ENCODE measurements around the gene TXLNB. TPM values are rescaled to one million over a fixed set of nuclear protein-coding genes. Genes with fewer than 3 reads are reported as not detected.
"Not testable (repeated sequence)": the region's sequence is repeated elsewhere in the genome, so short reads cannot be mapped to it uniquely, and the experiment has no call there.

The TXLNB gene
- total RNA-seq, 1 donor from 2014 or later: 137 TPM

DNA sequence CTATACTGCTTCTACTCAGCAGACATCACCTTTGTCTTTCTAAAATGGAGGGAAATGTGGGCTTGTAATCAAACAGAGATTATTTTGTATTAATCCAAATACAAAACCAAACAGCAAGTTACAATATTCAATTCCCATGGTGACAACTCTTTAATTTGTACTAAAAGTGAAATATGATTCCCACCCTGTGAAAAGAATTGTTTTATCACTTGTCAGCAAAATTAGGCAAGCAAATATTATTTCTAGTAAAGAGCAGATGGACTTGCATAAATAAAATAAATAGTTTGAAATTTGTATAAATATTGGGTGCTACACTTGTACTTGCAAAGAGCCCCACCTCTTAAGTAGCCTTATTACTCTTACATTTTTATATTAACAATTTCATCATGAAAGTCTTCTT lies 6.1 kb upstream of the TXLNB start:
- no peak for DNase-seq
- H3K4me3 ChIP-seq: no peak overlapping the region
- H3K9me3 ChIP-seq (replicated peaks): no peaks in the 10 kb centered on the region
- no peaks in the 10 kb centered on the region for H3K36me3 ChIP-seq
- intact Hi-C loops (cut with micrococcal nuclease): no loop called here
- H3K27me3 ChIP-seq (ENCODE audit: low read depth): no peaks in the 10 kb centered on the region
- TF ChIP-seq, protein P1, sequence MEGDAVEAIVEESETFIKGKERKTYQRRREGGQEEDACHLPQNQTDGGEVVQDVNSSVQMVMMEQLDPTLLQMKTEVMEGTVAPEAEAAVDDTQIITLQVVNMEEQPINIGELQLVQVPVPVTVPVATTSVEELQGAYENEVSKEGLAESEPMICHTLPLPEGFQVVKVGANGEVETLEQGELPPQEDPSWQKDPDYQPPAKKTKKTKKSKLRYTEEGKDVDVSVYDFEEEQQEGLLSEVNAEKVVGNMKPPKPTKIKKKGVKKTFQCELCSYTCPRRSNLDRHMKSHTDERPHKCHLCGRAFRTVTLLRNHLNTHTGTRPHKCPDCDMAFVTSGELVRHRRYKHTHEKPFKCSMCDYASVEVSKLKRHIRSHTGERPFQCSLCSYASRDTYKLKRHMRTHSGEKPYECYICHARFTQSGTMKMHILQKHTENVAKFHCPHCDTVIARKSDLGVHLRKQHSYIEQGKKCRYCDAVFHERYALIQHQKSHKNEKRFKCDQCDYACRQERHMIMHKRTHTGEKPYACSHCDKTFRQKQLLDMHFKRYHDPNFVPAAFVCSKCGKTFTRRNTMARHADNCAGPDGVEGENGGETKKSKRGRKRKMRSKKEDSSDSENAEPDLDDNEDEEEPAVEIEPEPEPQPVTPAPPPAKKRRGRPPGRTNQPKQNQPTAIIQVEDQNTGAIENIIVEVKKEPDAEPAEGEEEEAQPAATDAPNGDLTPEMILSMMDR (IDR thresholded peaks at IDR 0.05; ENCODE audit: borderline replicate concordance): no peak
- no peak overlapping the region for H3K27ac ChIP-seq (replicated peaks)
- H3K4me1 ChIP-seq: no peaks in the 10 kb centered on the region

DNA sequence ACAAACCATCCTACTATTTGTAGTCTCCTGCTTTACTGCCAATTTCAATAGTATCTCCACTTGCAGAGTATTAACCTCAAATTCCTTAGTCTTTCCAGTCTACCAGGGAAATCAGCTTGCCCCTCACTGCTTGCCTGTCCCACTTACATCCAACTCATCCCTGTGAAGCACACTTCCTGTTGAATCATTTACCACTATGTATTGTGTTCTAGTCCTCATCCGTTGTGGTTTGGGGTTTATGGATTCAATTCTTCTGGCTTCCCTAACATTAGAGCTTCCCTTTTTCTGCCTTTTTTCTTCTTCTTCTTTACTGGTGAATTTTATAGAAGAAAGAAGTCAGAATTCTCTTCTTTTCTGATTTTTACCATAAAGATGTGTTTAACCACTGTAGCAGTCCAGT lies 5.1 kb upstream of the TXLNB start:
- intact Hi-C loops (cut with micrococcal nuclease): no loop called here

DNA sequence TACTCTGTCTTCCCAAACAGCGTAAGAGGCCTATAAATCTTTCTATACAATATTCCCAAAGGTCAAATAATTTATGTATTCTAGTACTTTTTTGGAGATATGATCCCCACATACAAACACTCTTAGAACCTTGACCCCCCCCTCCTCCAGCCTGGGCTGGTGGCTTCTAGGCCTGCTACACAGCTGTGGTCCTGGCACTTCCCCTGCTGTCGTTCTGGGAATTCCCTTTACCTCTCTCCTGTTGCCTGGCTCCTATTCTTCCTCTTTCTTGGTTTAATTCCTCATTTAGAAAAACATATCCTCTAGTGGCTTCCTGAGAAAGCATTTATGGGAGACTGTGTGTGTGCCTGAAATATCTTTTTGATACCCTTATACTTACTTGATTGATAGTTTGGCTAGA lies 4.1 kb upstream of the TXLNB start:
- Histone ChIP-seq H3K27me3 (ENCODE audit: low read depth) (no peaks in the 10 kb centered on the region), H3K27ac (replicated peaks) (no peak overlapping the region), H3K4me3 (no peak overlapping the region), H3K36me3 (no peaks in the 10 kb centered on the region), H3K4me1 (peaks cover 18% of the 10 kb centered on the region), H3K9me3 (replicated peaks) (no peaks in the 10 kb centered on the region)
- intact Hi-C loops (cut with micrococcal nuclease): no loop called here
- TF ChIP-seq, protein P1 (IDR thresholded peaks at IDR 0.05; ENCODE audit: borderline replicate concordance): no peak
- DNase-seq: no peak

More for the DNA sequence above, 5.1 kb upstream of the TXLNB start:
- TF ChIP-seq, protein P1 (IDR thresholded peaks at IDR 0.05; ENCODE audit: borderline replicate concordance): no peak
- Histone ChIP-seq H3K4me3 (no peak overlapping the region), H3K4me1 (peaks cover 8% of the 10 kb centered on the region), H3K9me3 (replicated peaks) (no peaks in the 10 kb centered on the region), H3K36me3 (no peaks in the 10 kb centered on the region), H3K27me3 (ENCODE audit: low read depth) (no peaks in the 10 kb centered on the region), H3K27ac (replicated peaks) (no peak overlapping the region)
- DNase-seq: no peak

DNA sequence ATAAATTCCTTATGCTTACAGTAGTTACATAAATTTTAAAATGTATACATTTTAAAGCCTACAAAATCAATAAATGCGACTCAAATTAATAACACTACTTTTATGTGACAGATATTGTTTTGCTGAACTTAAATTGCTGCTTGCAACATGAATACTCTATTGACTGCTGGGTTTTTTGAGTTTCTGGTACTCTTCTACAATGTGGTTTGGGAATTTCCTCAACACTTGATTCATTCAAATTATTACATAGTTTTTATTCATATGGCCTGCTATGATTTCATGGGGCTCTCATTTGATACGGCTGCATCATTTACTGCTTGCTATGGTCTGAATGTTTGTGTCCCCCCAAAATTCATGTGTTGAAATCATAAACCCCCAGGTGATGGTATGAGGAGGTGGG lies 2.3 kb upstream of the TXLNB start:
- Histone ChIP-seq H3K36me3 (no peaks in the 10 kb centered on the region), H3K4me3 (no peak overlapping the region), H3K9me3 (replicated peaks) (no peaks in the 10 kb centered on the region), H3K4me1 (peaks cover 34% of the 10 kb centered on the region), H3K27me3 (ENCODE audit: low read depth) (no peaks in the 10 kb centered on the region), H3K27ac (replicated peaks) (no peak overlapping the region)
- TF ChIP-seq, protein P1 (IDR thresholded peaks at IDR 0.05; ENCODE audit: borderline replicate concordance): no peak
- DNase-seq: no peak
- intact Hi-C loops (cut with micrococcal nuclease): no loop called here

DNA sequence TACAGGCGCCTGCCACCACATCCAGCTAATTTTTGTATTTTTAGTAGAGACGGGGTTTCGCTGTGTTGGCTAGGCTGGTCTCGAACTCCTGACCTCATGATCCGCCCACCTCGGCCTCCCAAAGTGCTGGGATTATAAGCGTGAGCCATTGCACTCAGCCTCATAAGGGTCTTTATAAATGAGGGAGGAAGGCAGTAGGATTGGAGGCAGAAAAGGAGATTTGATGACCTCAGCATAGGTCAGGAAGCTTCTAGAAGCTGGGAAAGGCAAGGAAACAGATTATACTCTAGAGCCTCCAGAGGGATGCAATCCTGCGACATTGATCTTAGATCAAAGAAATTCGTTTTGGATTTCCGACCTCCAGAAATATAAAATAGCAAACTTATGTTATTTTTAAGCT lies 1.4 kb upstream of the TXLNB start:
- Histone ChIP-seq H3K4me1 (peaks cover 37% of the 10 kb centered on the region), H3K27ac (replicated peaks) (peak overlapping the region; percentile 89)
- H3K36me3 ChIP-seq; H3K27me3 ChIP-seq (ENCODE audit: low read depth); H3K4me3 ChIP-seq; intact Hi-C loops (cut with micrococcal nuclease); DNase-seq; H3K9me3 ChIP-seq (replicated peaks): not testable (repeated sequence)

DNA sequence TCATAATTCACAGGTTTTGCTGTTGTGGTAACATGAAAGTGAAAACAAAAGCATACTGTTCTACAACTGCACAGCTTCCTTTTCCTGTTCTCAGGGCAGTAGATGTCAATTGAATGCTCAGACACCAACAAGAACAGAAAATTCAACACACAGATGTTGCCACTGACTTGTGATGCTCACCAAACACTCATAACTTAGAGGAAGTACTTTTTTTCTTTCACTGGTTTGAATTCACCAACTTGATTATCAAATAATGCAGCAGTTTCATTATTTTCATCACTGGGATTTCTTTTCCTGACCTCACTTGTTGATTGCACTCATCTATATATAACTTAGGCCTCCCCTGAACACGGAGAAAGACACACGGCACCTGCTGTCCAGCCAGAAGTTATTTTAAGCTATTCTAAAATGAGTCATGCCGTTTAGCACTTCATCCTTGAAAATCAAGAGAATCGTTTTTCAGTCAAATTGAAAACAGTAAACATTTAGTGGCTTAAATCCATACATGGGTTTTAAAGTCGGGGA lies 949 bp downstream of the TXLNB start:
- Histone ChIP-seq H3K27ac (replicated peaks) (peak overlapping the region; percentile 89), H3K27me3 (ENCODE audit: low read depth) (no peaks in the 10 kb centered on the region), H3K4me3 (peak overlapping the region; percentile 64), H3K36me3 (peaks cover under 1% of the 10 kb centered on the region), H3K9me3 (replicated peaks) (no peaks in the 10 kb centered on the region), H3K4me1 (peaks cover 57% of the 10 kb centered on the region)
- TF ChIP-seq, protein P1 (IDR thresholded peaks at IDR 0.05; ENCODE audit: borderline replicate concordance): no peak
- DNase-seq: no peak
- intact Hi-C loops (cut with micrococcal nuclease): no loop called here
